ENCODE data around the gene KRTAP19-5. TPM values are rescaled to one million over a fixed set of nuclear protein-coding genes. Genes with fewer than 3 reads are reported as not detected.

Gene KRTAP19-5
- not detected in 2 replicates for total RNA-seq

DNA sequence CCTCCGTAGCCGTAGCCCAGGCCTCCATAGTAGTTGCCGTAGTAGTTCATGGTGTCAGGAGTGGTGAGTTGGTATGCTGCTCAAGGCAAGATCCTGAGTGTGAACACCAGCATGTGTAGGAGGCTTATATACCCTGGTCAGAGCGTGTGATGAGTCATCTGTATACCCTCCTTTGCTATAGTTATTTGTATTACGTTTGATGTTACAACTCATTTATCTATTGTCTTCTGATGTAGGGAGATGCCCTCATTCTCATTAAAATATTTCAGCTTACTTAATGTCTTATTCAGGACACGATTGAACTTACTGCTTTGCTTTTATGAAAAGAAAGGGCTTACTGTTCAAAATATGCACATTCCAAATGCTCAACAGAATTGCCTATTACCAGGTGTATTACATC is at the start of gene KRTAP19-5:
TSS of gene KRTAP19-5 (minus strand) at position 101 of the 400 bp plus-strand sequence. CDS start at position 50, 51 bp downstream.

DNA sequence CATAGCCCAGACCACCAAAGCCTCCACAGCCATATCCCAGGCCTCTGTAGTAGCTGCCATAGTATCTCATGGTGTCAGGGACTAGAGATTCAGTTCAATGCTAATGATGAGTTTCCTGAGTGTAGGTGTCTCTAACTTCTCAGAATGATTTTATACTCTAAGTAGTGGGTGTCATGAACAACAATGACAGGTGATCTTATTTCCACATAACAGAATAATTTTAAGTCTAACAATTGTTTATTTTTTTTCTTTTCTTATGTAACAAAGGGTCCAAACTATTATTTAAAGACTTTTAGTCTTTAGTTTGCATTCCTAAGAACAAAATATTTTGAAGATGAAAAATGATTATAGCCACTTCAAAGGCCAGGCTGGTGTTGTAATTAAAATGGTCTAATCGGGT is 39.8 kb upstream of the KRTAP19-5 start, which contains the start of gene KRTAP19-6:
TSS of gene KRTAP19-6 (minus strand) at position 101 of the 400 bp plus-strand sequence. CDS start at position 70, 31 bp downstream.

DNA sequence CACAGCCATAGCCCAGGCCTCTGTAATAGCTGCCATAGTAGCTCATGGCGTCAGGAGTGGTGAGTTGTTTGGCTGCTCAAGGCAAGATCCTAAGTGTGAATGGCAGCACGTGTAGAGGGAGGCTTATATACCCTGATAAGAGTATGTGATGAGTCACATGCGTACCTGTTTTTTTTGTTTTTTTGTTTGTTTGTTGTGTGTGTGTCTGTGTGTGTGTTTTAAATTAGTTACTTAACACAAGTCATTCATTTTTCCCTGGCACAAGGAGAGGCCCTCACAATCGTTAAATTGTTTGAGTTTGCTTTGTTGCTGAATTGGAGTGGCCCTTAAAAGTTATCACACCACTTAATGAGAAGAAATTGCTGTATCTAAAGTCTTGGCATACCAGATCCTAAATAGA is 4.9 kb downstream of the KRTAP19-5 start, which contains the start of gene KRTAP19-4:
TSS of gene KRTAP19-4 (minus strand) at position 101 of the 400 bp plus-strand sequence. CDS start at position 46, 55 bp downstream.

DNA sequence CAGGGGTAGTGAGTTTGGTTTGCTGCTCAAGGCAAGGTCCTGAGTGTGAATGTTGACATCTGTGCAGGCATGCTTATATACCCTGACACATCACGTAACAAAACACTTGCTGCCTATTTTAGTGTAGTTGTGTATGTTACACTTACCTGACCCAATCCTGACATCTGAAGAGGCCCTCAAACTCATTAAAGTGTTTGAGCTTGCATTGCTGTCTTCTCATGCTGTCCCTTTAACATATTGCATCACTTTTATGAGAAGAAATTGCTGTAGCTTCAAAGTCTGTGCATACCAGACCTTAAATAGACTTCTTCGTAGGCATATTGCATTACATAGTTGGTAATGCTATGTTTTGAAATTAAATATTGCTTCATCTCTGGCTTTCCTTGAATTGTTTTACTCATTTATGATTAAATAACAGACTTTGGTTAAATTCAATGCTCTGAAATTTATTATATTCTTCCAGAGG is 9.9 kb downstream of the KRTAP19-5 start, which contains the start of gene KRTAP19-3:
TSS of gene KRTAP19-3 (minus strand) at position 51 of the 466 bp plus-strand sequence. CDS start 56 bp downstream, outside the sequence.

DNA sequence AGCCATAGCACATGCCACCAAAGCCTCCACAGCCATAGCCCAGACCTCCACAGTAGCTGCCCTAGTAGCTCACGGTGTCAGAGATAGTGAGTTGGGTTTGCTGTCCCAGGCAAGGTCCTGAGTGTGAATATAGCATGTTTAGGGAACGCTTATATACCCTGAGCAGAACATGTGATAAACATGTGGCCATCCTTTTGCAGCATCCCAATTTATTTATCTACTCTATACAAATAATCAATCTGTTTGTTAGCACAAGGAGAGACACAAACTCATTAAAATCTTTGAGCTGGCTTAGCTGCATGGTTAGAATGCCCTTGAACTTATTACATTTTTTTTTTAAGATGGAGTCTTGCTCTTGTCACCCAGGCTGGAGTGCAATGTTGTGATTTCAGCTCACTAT is 14.6 kb downstream of the KRTAP19-5 start, which contains the start of gene KRTAP19-2:
TSS of gene KRTAP19-2 (minus strand) at position 101 of the 400 bp plus-strand sequence. CDS start at position 13, 88 bp downstream.

DNA sequence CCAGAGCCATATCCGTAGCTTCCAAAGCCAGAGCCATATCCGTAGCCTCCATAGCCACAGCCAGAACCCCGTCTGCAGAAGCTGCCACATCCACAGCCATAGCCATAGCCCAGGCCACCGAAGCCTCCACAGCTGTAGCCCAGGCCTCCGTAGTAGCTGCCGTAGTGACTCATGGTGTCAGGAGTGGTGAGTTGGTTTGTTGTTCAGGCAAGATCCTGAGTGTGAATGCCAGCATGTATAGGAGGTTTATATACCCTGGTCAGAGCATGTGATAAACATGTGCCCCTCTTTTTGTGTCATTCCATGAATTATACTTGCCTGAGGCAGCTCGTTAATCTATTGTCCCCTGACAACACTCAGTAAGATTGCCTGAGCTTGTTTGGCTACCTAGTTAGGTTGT is 21.8 kb downstream of the KRTAP19-5 start, which contains the start of gene KRTAP19-1:
TSS of gene KRTAP19-1 (minus strand) at position 223 of the 400 bp plus-strand sequence. CDS start at position 173, 50 bp downstream.

Other genes with a start within 250 kb of the KRTAP19-5 start
- gene KRTAP24-1, start 219.2 kb downstream of the KRTAP19-5 start, total RNA-seq, result not detected in 2 replicates
- not detected in 2 replicates for gene KRTAP25-1, start 212.6 kb downstream of the KRTAP19-5 start, total RNA-seq
- not detected in 2 replicates for gene KRTAP26-1, start 181.8 kb downstream of the KRTAP19-5 start, total RNA-seq
- gene KRTAP27-1, start 164.4 kb downstream of the KRTAP19-5 start, total RNA-seq, result not detected in 2 replicates
- not detected in 2 replicates for gene KRTAP23-1, start 153.5 kb downstream of the KRTAP19-5 start, total RNA-seq
- not detected in 2 replicates for gene KRTAP13-2, start 129.9 kb downstream of the KRTAP19-5 start, total RNA-seq
- gene KRTAP13-1, start 106.1 kb downstream of the KRTAP19-5 start, total RNA-seq, result not detected in 2 replicates
- not detected in 2 replicates for gene KRTAP13-3, start 76.2 kb downstream of the KRTAP19-5 start, total RNA-seq
- not detected in 2 replicates for gene KRTAP13-4, start 71.9 kb downstream of the KRTAP19-5 start, total RNA-seq
- gene KRTAP15-1, start 61.9 kb downstream of the KRTAP19-5 start, total RNA-seq, result not detected in 2 replicates
- gene KRTAP19-1, start 21.8 kb downstream of the KRTAP19-5 start, total RNA-seq, result not detected in 2 replicates
- gene KRTAP19-2, start 14.7 kb downstream of the KRTAP19-5 start, total RNA-seq, result not detected in 2 replicates
- gene KRTAP19-3, start 10.1 kb downstream of the KRTAP19-5 start, total RNA-seq, result not detected in 2 replicates
- not detected in 2 replicates for gene KRTAP19-4, start 5.0 kb downstream of the KRTAP19-5 start, total RNA-seq
- gene KRTAP19-6, start 39.7 kb upstream of the KRTAP19-5 start, total RNA-seq, result not detected in 2 replicates
- gene KRTAP19-7, start 59.2 kb upstream of the KRTAP19-5 start, total RNA-seq, result not detected in 2 replicates
- not detected in 2 replicates for gene KRTAP22-2, start 88.3 kb upstream of the KRTAP19-5 start, total RNA-seq
- gene KRTAP6-3, start 90.3 kb upstream of the KRTAP19-5 start, total RNA-seq, result not detected in 2 replicates
- not detected in 2 replicates for gene KRTAP6-2, start 96.8 kb upstream of the KRTAP19-5 start, total RNA-seq
- not detected in 2 replicates for gene KRTAP22-1, start 98.9 kb upstream of the KRTAP19-5 start, total RNA-seq
- not detected in 2 replicates for gene KRTAP6-1, start 111.8 kb upstream of the KRTAP19-5 start, total RNA-seq
- gene KRTAP20-1, start 114.3 kb upstream of the KRTAP19-5 start, total RNA-seq, result not detected in 2 replicates
- not detected in 2 replicates for gene KRTAP20-4, start 118.5 kb upstream of the KRTAP19-5 start, total RNA-seq
- not detected in 2 replicates for gene KRTAP20-2, start 133.1 kb upstream of the KRTAP19-5 start, total RNA-seq
- not detected in 2 replicates for gene KRTAP20-3, start 140.7 kb upstream of the KRTAP19-5 start, total RNA-seq
- not detected in 2 replicates for gene KRTAP21-3, start 216.6 kb upstream of the KRTAP19-5 start, total RNA-seq
- not detected in 2 replicates for gene KRTAP21-2, start 245.1 kb upstream of the KRTAP19-5 start, total RNA-seq

All from hair follicular keratinocyte (primary cell).